Epidermal melanocyte (primary cell): ENCODE data around the gene FAM120B.

Experiments used
- DNase-seq: peaks from one replicate; pipeline ENCODE4 v3.0.0; 2011; ENCODE audit warnings: low spot score; ENCODE audit not compliant: insufficient read length

Gene FAM120B

GRCh38 chr6:170286246-170286933, 20.2 kb upstream of the FAM120B start:
- DNase-seq = no peak

GRCh38 chr6:170286934-170287265, 19.7 kb upstream of the FAM120B start:
- no peak for DNase-seq

- no peak for DNase-seq
Observed at GRCh38 chr6:170287371-170287876, 19.1 kb upstream of the FAM120B start.

- no peak for DNase-seq
Observed at GRCh38 chr6:170288091-170288631, 18.4 kb upstream of the FAM120B start.

GRCh38 chr6:170288852-170289179, 17.7 kb upstream of the FAM120B start:
- DNase-seq = no peak

- DNase-seq = no peak
Observed at GRCh38 chr6:170289180-170289931, 17.2 kb upstream of the FAM120B start.

GRCh38 chr6:170289951-170290295, 16.6 kb upstream of the FAM120B start:
- DNase-seq = no peak

GRCh38 chr6:170290296-170291128, 16.0 kb upstream of the FAM120B start, which contains the start of gene DLL1:
Gene DLL1 (minus strand): TSS chr6:170291078. CDS start chr6:170290139, 939 bp downstream.
- DNase-seq = no peak

- no peak for DNase-seq
Observed at GRCh38 chr6:170291271-170292110, 15.1 kb upstream of the FAM120B start.

- no peak for DNase-seq
Observed at GRCh38 chr6:170292111-170292406, 14.5 kb upstream of the FAM120B start.

GRCh38 chr6:170292407-170293158, 14.0 kb upstream of the FAM120B start:
- DNase-seq = peak; percentile 50

GRCh38 chr6:170293341-170294231, 13.0 kb upstream of the FAM120B start:
- no peak for DNase-seq

GRCh38 chr6:170294298-170294730, 12.2 kb upstream of the FAM120B start:
- DNase-seq = no peak

GRCh38 chr6:170294813-170295509, 11.6 kb upstream of the FAM120B start:
- DNase-seq = no peak

- no peak for DNase-seq
Observed at GRCh38 chr6:170295510-170296422, 10.8 kb upstream of the FAM120B start.

GRCh38 chr6:170296423-170296745, 10.2 kb upstream of the FAM120B start:
- no peak for DNase-seq

GRCh38 chr6:170296746-170297575, 9.6 kb upstream of the FAM120B start:
- no peak for DNase-seq
